GM12874 (cell line): Measurements from ENCODE around the gene P2RX1.

Experiments
- CTCF ChIP-seq: IDR thresholded peaks from 2 replicates; pipeline ENCODE4 v1.5.1; 2011; ENCODE audit warnings: low read depth, mild to moderate bottlenecking, control low read depth, low read length, moderate library complexity; ENCODE audit not compliant: insufficient read depth

P2RX1 gene

GRCh38 chr17:3904501-3904900 is 11.8 kb downstream of the P2RX1 start:
- TF ChIP-seq CTCF, result no peak

- no peak for TF ChIP-seq CTCF
Measured at GRCh38 chr17:3903881-3904290, 12.4 kb downstream of the P2RX1 start.

- TF ChIP-seq CTCF, result no peak
Measured at GRCh38 chr17:3903051-3903825, 13.0 kb downstream of the P2RX1 start.

- TF ChIP-seq CTCF, result no peak
Measured at GRCh38 chr17:3900646-3901045, 15.6 kb downstream of the P2RX1 start.

- TF ChIP-seq CTCF, result no peak
Measured at GRCh38 chr17:3897731-3898130, 18.5 kb downstream of the P2RX1 start.

- TF ChIP-seq CTCF, result no peak
Measured at GRCh38 chr17:3896968-3897235, 19.4 kb downstream of the P2RX1 start.

GRCh38 chr17:3896108-3896967 is 19.9 kb downstream of the P2RX1 start:
- TF ChIP-seq CTCF, result no peak
